NT2/D1 (cell line): ENCODE results near the gene PHACTR1.

ENCODE experiments used
- YY1 ChIP-seq: IDR thresholded peaks from 2 replicates; pipeline ENCODE4 v1.6.1; 2011; ENCODE audit not compliant: insufficient read length, insufficient read depth
- ZNF274 ChIP-seq: IDR thresholded peaks from 2 replicates; pipeline ENCODE4 v1.6.1; 2011; ENCODE audit warnings: mild to moderate bottlenecking, low read depth, low read length

- no peak for TF ChIP-seq YY1
- TF ChIP-seq ZNF274: no peak
Observed at GRCh38 chr6:13119549-13119948, 403.0 kb downstream of the PHACTR1 start.
